PC-9 (cell line): ENCODE data around the gene OR6S1. TPM values are rescaled to one million over a fixed set of nuclear protein-coding genes. Genes with fewer than 3 reads are reported as not detected.
A peak's percentile ranks its signal among the peaks of the same experiment; 100 is the strongest.

Experiments
- Bru-seq: library from RNA; stranded (reverse); fragments of 400-500 nt; gene quantifications from one replicate; lab custom pipeline; 2021; lab: Mats Ljungman, UMichigan
- BruChase-seq, 2 experiments: library from RNA; stranded (reverse); fragments of 400-500 nt; gene quantifications; one replicate each; lab custom pipeline; 2021; lab: Mats Ljungman, UMichigan
- BruUV-seq: library from RNA; stranded (reverse); fragments of 400-500 nt; replicated peaks from 2 replicates; lab custom pipeline; 2021; lab: Mats Ljungman, UMichigan
- CTCF ChIA-PET: fragments of 300-600 bp; sonication (Branson Sonifier 250); formaldehyde crosslinking; loops from one replicate; lab custom pipeline; 2022; ENCODE audit warnings: antibody characterized with exemption; lab: Charles Lee
- POLR2A ChIA-PET: fragments of 300-600 bp; sonication (Branson Sonifier 250); formaldehyde crosslinking; loops from one replicate; lab custom pipeline; 2022; ENCODE audit warnings: antibody characterized with exemption; ENCODE audit not compliant: unreplicated experiment; lab: Charles Lee
- DNase-seq, 2 experiments: peaks; one replicate each; pipeline versions ENCODE4 v3.0.0 to v3.0.0-alpha.2; 2015 to 2022; ENCODE audit warnings: mixed read lengths in 1 of 2
- H2AFZ ChIP-seq: fragments of 200-600 bp; sonication (generic); 2 replicates; pipeline ENCODE4 v1.8.1; 2017; ENCODE audit warnings: antibody characterized with exemption
- H3F3A ChIP-seq: fragments of 200-600 bp; sonication (generic); 2 replicates; pipeline ENCODE4 v1.8.1; 2017; ENCODE audit warnings: antibody characterized with exemption, mild to moderate bottlenecking, low read depth; ENCODE audit not compliant: insufficient read depth
- H3K27ac ChIP-seq: fragments of 200-600 bp; sonication (generic); 2 replicates; pipeline ENCODE4 v1.6.1; 2016; ENCODE audit warnings: mixed run types
- H3K27me3 ChIP-seq: fragments of 200-600 bp; sonication (generic); 2 replicates; pipeline ENCODE4 v1.6.1; 2016; ENCODE audit warnings: low read depth, mixed run types; ENCODE audit not compliant: insufficient read depth
- H3K36me3 ChIP-seq: fragments of 200-600 bp; sonication (generic); 2 replicates; pipeline ENCODE4 v1.6.1; 2016; ENCODE audit warnings: low read depth, mixed run types
- H3K4me1 ChIP-seq: fragments of 200-600 bp; sonication (generic); replicated peaks from 2 replicates; pipeline ENCODE4 v1.6.1; 2016; ENCODE audit warnings: mixed run types; ENCODE audit not compliant: insufficient read depth
- H3K4me2 ChIP-seq: fragments of 200-600 bp; sonication (generic); 2 replicates; pipeline ENCODE4 v1.6.1; 2017; ENCODE audit warnings: mixed run types
- H3K4me3 ChIP-seq: fragments of 200-600 bp; sonication (generic); 2 replicates; pipeline ENCODE4 v1.6.1; 2016; ENCODE audit warnings: mixed run types
- H3K79me2 ChIP-seq: fragments of 200-600 bp; sonication (generic); 2 replicates; pipeline ENCODE4 v1.6.1; 2017; ENCODE audit warnings: low read depth, mixed run types
- H3K9me2 ChIP-seq: fragments of 200-600 bp; sonication (generic); 2 replicates; pipeline ENCODE4 v1.8.1; 2017; ENCODE audit warnings: mild to moderate bottlenecking; ENCODE audit not compliant: insufficient read depth
- H3K9me3 ChIP-seq: fragments of 200-600 bp; sonication (generic); 2 replicates; pipeline ENCODE4 v1.8.1; 2016; ENCODE audit warnings: low read depth; ENCODE audit not compliant: insufficient read depth
- H4K20me1 ChIP-seq: fragments of 200-600 bp; sonication (generic); 2 replicates; pipeline ENCODE4 v1.8.1; 2017; ENCODE audit not compliant: insufficient read depth
- CTCF ChIP-seq: fragments of 200-600 bp; sonication (generic); conservative IDR thresholded peaks from 2 replicates; pipeline ENCODE4 v1.6.1; 2017; ENCODE audit warnings: mixed run types, antibody characterized with exemption, mild to moderate bottlenecking, moderate library complexity
- EZH2 ChIP-seq: fragments of 200-600 bp; sonication (generic); IDR thresholded peaks from 2 replicates; pipeline ENCODE4 v1.8.0; 2017; ENCODE audit warnings: antibody characterized with exemption, low read depth
- intact Hi-C: fragments of 100-400 bp; cut with micrococcal nuclease; formaldehyde crosslinking; loops from one replicate; pipeline ENCODE4 v1.10.0; 2022; ENCODE audit not compliant: unreplicated experiment
- long read RNA-seq: library from polyadenylated mRNA; stranded (forward); transcript quantifications from one replicate; pipeline ENCODE4 v2.0.0, GENCODE V29; 2022
- total RNA-seq: library from RNA; stranded (reverse); gene quantifications from 2 replicates; pipeline ENCODE4 v1.2.3, GENCODE V29; 2021

The OR6S1 gene, protein sequence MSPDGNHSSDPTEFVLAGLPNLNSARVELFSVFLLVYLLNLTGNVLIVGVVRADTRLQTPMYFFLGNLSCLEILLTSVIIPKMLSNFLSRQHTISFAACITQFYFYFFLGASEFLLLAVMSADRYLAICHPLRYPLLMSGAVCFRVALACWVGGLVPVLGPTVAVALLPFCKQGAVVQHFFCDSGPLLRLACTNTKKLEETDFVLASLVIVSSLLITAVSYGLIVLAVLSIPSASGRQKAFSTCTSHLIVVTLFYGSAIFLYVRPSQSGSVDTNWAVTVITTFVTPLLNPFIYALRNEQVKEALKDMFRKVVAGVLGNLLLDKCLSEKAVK
- not detected in 2 replicates for total RNA-seq
- not detected for Bru-seq, nascent RNA
- not detected for BruChase-seq, experiment 1, labeled RNA remaining after a 2-hour chase
- BruChase-seq, experiment 2, labeled RNA remaining after a 6-hour chase, result not detected
- long read RNA-seq, result 0 reads

DNA sequence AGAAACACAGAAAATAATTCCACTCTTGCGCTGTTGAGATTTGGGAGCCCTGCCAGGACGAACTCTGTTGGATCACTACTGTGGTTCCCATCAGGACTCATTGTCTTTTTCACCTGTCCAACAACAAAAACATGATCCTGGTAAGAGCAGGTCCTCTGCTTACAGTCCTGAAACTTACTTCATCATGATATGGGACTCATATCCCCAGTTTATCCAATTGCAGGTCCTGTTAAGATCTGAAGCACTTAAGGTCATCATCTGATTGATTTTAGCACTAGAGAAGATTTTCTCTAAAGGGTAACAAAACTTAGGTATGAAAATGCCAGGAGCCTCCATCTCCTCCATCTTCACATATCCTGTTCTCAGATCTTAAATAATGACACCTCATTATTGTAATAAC is at the start of gene OR6S1:
Gene OR6S1, minus strand, starts transcription at position 101 of the 400 bp plus-strand sequence. Its CDS starts 0 bp downstream, at position 101.
- H3K27ac ChIP-seq, result no peak within 1 kb of the TSS
- intact Hi-C loops, result no loop called here
- no peak within 1 kb of the TSS for H2AFZ ChIP-seq
- no peaks in the 10 kb centered on the region for H4K20me1 ChIP-seq
- H3K4me2 ChIP-seq, result no peak within 1 kb of the TSS
- BruUV-seq, result no TSS peak
- TF ChIP-seq CTCF (no peak), EZH2 (no peak)
- no peaks in the 10 kb centered on the region for H3K9me3 ChIP-seq
- CTCF ChIA-PET, result no interaction called here
- no peaks in the 10 kb centered on the region for H3K27me3 ChIP-seq
- no peak for DNase-seq
- no peaks in the 10 kb centered on the region for H3K79me2 ChIP-seq
- H3F3A ChIP-seq, result no peaks in the 10 kb centered on the region
- no peaks in the 10 kb centered on the region for H3K9me2 ChIP-seq
- H3K36me3 ChIP-seq, result no peaks in the 10 kb centered on the region
- no peak within 1 kb of the TSS for H3K4me3 ChIP-seq
- POLR2A ChIA-PET, result no interaction called here
- H3K4me1 ChIP-seq, result no peaks in the 10 kb centered on the region

- Histone ChIP-seq H3K9me3 (no peaks in the 10 kb centered on the region), H3K27me3 (no peaks in the 10 kb centered on the region), H2AFZ (no peak overlapping the region), H4K20me1 (no peaks in the 10 kb centered on the region), H3K79me2 (no peaks in the 10 kb centered on the region), H3K4me2 (no peak overlapping the region), H3K4me3 (no peak overlapping the region), H3K36me3 (no peaks in the 10 kb centered on the region), H3K4me1 (no peaks in the 10 kb centered on the region), H3F3A (no peaks in the 10 kb centered on the region), H3K9me2 (no peaks in the 10 kb centered on the region), H3K27ac (no peak overlapping the region)
- peak; percentile 29 to 53 for DNase-seq
- TF ChIP-seq CTCF (peak; percentile 79), EZH2 (no peak)
- ChIA-PET CTCF (interaction anchor here (0.6 to 1.0 kb wide), 4 partner anchors 9 to 81 kb away, joined by 3 to 9 read pairs (median 4); no protein-coding TSS in a partner anchor), POLR2A (no interaction called here)
- intact Hi-C loops, result loop anchor here (1.0 kb wide), 1 partner anchor 28 kb away; no protein-coding TSS in a partner anchor
- BruUV-seq, result no TSS peak
These were observed 49.6 kb upstream of the OR6S1 start for GRCh38 chr14:20690848-20691640.

- CTCF ChIA-PET, result interaction anchor here (0.6 kb wide), 1 partner anchor 900 kb away, joined by 3 read pairs; no protein-coding TSS in a partner anchor
- Histone ChIP-seq H3K79me2 (no peaks in the 10 kb centered on the region), H3K9me3 (no peaks in the 10 kb centered on the region), H3K9me2 (no peaks in the 10 kb centered on the region), H3F3A (peaks cover 24% of the 10 kb centered on the region; the same call in 1 of the 2 replicates), H3K4me2 (no peak within 1 kb of the TSS), H3K4me1 (0 out of 2 replicates have a peak, but pooled peaks cover 5% of the 10 kb centered on the region), H3K27ac (no peak within 1 kb of the TSS), H2AFZ (no peak within 1 kb of the TSS), H3K27me3 (no peaks in the 10 kb centered on the region), H4K20me1 (no peaks in the 10 kb centered on the region), H3K4me3 (no peak within 1 kb of the TSS), H3K36me3 (no peaks in the 10 kb centered on the region)
- BruUV-seq, result no TSS peak
- POLR2A ChIA-PET, result no interaction called here
- intact Hi-C loops, result no loop called here
- no peak for DNase-seq
- TF ChIP-seq CTCF, result no peak
- TF ChIP-seq EZH2, result no peak
These were observed 46.8 kb upstream of the OR6S1 start, which contains the start of gene ANG for GRCh38 chr14:20688167-20688839. Gene ANG, plus strand, starts transcription at chr14:20688764. Its CDS starts 4,801 bp downstream, at chr14:20693565.
